ENCODE data around the gene PLD5.

DNA sequence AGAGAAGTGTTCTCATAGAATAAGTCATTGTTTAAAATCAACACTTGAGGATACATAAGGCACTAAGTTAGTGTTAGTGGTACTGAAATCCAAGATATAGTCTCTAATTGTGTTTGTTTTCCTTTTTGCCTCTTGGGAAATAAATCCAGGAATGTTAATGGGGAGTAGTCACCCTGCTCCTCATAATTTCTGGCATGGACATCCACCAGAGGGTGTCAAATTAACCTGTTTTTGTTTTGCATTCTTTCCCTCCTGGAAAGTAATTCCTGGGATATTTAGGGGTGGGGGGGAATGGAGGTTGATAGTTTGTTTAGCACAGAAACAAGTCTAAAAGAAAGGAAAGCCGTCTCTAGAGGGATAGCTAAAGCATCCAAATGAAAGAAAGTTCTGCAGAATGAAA is 437.8 kb downstream of the PLD5 start:
- TF ChIP-seq, protein P1, sequence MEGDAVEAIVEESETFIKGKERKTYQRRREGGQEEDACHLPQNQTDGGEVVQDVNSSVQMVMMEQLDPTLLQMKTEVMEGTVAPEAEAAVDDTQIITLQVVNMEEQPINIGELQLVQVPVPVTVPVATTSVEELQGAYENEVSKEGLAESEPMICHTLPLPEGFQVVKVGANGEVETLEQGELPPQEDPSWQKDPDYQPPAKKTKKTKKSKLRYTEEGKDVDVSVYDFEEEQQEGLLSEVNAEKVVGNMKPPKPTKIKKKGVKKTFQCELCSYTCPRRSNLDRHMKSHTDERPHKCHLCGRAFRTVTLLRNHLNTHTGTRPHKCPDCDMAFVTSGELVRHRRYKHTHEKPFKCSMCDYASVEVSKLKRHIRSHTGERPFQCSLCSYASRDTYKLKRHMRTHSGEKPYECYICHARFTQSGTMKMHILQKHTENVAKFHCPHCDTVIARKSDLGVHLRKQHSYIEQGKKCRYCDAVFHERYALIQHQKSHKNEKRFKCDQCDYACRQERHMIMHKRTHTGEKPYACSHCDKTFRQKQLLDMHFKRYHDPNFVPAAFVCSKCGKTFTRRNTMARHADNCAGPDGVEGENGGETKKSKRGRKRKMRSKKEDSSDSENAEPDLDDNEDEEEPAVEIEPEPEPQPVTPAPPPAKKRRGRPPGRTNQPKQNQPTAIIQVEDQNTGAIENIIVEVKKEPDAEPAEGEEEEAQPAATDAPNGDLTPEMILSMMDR (conservative IDR thresholded peaks at IDR 0.05 in 1 of 2, IDR thresholded peaks at IDR 0.05 in 1 of 2; ENCODE audit: extremely low read depth in 1 of 2, insufficient read depth in 1 of 2, low read depth in 1 of 2, low read length in 2 of 2): no peak
- TF ChIP-seq EZH2 (IDR thresholded peaks at IDR 0.05; ENCODE audit: borderline replicate concordance, low read length): no peak
